Prostate gland (tissue), 2 donors: ENCODE results near the gene FILIP1. TPM values are rescaled to one million over a fixed set of nuclear protein-coding genes. Genes with fewer than 3 reads are reported as not detected.

Experiments
- DNase-seq: peaks from one replicate; pipeline ENCODE4 v3.0.0-alpha.2; 2019; ENCODE audit warnings: low spot score
- H3K27ac ChIP-seq, 2 donors: fragments of 200-600 bp; sonication (generic); 2 replicates each; pipeline ENCODE4 v1.5.1; 2017 to 2019
- H3K27me3 ChIP-seq: fragments of 200-600 bp; sonication (generic); replicated peaks from 2 replicates; pipeline ENCODE4 v1.5.1; 2019; ENCODE audit not compliant: insufficient read depth
- H3K36me3 ChIP-seq, 2 donors: fragments of 200-600 bp; sonication (generic); 1 replicate in 1 of 2; 2 replicates in 1 of 2; pipeline versions ENCODE4 v1.5.1 to v1.8.1; 2017 to 2019
- H3K4me1 ChIP-seq: fragments of 200-600 bp; sonication (generic); replicated peaks from 2 replicates; pipeline ENCODE4 v1.5.1; 2019
- H3K4me3 ChIP-seq, 2 donors: fragments of 200-600 bp; sonication (generic); 2 replicates each; pipeline ENCODE4 v1.5.1; 2017 to 2019
- H3K9me3 ChIP-seq: fragments of 200-600 bp; sonication (generic); 2 replicates; pipeline ENCODE4 v1.5.1; 2017
- CTCF ChIP-seq, 4 experiments: fragments of 200-600 bp in 2 of 4; fragments of 450-650 bp in 2 of 4; sonication (generic) in 2 of 4; IDR thresholded peaks; 1 replicate in 3 of 4; 2 replicates in 1 of 4; pipeline ENCODE4 v1.5.1; 2016 to 2019; ENCODE audit warnings: antibody characterized with exemption in 4 of 4, mild to moderate bottlenecking in 2 of 4, moderate library complexity in 2 of 4
- POLR2A ChIP-seq: fragments of 450-650 bp; IDR thresholded peaks from one replicate; pipeline ENCODE4 v1.6.1; 2016; ENCODE audit warnings: antibody characterized with exemption, mild to moderate bottlenecking
- POLR2AphosphoS5 ChIP-seq: sonication (generic); formaldehyde crosslinking; IDR thresholded peaks from one replicate; pipeline ENCODE4 v1.6.1; 2017; ENCODE audit warnings: antibody characterized with exemption
- WGBS: methylation state at CpG from one replicate; pipeline ENCODE4 v1.1.5; 2018; 5-methylcytosine and 5-hydroxymethylcytosine counted together
- intact Hi-C: fragments of 100-400 bp; cut with DNase I; formaldehyde crosslinking; loops from one replicate; pipeline ENCODE4 v1.14.2; 2022
- total RNA-seq, 2 donors: library from RNA; depleted of rRNA; stranded (reverse); fragments of >200 nt; gene quantifications; one replicate each; pipeline ENCODE4 v1.1.0, GENCODE V29; 2016

FILIP1 gene
- total RNA-seq, 2 donors from 2014 or later = 2.1 to 3.3 TPM

DNA sequence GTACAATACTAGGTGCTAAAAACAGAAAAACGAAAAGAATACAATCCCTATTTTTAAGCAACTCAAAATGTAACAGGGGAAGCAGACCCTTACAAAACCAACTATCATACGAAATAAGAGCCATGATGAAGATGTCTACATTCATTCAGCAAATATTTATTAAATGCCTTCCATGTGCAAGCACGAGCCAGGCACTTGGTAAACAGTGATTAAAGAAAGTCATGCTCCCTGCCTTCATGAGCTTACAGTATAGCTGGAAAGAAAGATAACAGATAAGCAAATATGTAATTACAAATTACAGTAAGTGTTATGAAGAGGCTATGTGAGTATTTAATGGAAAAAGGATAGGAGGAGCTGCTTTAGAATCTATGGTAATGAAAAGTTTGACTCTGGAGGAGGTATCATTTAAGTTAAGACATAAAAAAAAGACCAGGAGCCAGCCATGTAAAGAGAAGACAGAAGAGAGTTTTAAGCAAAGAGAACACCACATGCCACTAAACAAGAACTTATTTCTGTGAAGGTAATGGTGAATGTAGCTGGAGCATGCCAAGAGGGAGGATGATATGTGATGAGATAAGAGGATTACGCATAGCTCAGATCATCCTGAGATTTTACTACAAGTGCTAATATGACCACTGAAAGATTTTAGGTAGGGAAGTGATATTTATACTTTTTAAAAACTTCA is 230.7 kb downstream of the FILIP1 start:
- TF ChIP-seq CTCF (IDR thresholded peaks at IDR 0.05) (no peak), POLR2AphosphoS5 (no peak), POLR2A (no peak)
- H3K4me1 ChIP-seq = no peaks in the 10 kb centered on the region
- no peak for DNase-seq
- H3K27me3 ChIP-seq = no peaks in the 10 kb centered on the region
- H3K9me3 ChIP-seq = no peaks in the 10 kb centered on the region
- intact Hi-C loops = no loop called here
- H3K4me3 ChIP-seq = no peak overlapping the region
- no peaks in the 10 kb centered on the region for H3K36me3 ChIP-seq
- 77% methylated on average over 4 of the region's 4 CpGs for WGBS
- no peak overlapping the region for H3K27ac ChIP-seq

DNA sequence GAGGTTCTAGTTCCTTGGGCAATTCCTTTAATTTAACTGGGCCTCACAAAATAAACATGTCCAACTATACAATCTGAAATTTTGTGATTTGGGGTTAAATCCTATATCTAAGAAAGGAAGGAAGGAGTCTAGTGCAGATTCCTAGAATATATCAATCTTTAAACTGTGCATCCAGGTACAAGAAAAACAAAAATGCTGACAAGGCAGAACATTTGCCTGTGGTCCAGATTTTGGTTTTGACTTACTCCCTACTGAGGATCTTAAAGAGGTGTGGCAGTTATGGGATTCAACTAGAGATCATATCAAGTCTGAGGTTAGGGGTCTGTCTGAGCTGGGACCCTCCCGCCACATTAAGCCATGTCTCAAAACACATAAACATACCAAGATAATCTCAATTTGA is 232.3 kb downstream of the FILIP1 start:
- TF ChIP-seq CTCF (IDR thresholded peaks at IDR 0.05) (no peak), POLR2AphosphoS5 (no peak), POLR2A (no peak)
- no peak overlapping the region for H3K4me3 ChIP-seq
- no peaks in the 10 kb centered on the region for H3K27me3 ChIP-seq
- H3K9me3 ChIP-seq = no peaks in the 10 kb centered on the region
- intact Hi-C loops = no loop called here
- whole genome bisulfite sequencing = 100% methylated on average over 1 of the region's 1 CpG
- H3K36me3 ChIP-seq = no peaks in the 10 kb centered on the region
- no peak overlapping the region for H3K27ac ChIP-seq
- no peaks in the 10 kb centered on the region for H3K4me1 ChIP-seq
- no peak for DNase-seq

GRCh38 chr6:75257343-75258087 is 236.1 kb downstream of the FILIP1 start:
- DNase-seq = no peak
- 97% methylated on average over 1 of the region's 1 CpG for WGBS
- no peaks in the 10 kb centered on the region for H3K27me3 ChIP-seq
- intact Hi-C loops = no loop called here
- no peaks in the 10 kb centered on the region for H3K36me3 ChIP-seq
- TF ChIP-seq CTCF (IDR thresholded peaks at IDR 0.05) = no peak
- TF ChIP-seq POLR2A = no peak
- no peak for TF ChIP-seq POLR2AphosphoS5
- H3K4me1 ChIP-seq = no peaks in the 10 kb centered on the region
- H3K4me3 ChIP-seq = no peak overlapping the region
- no peaks in the 10 kb centered on the region for H3K9me3 ChIP-seq
- no peak overlapping the region for H3K27ac ChIP-seq

GRCh38 chr6:75250552-75250951 is 243.0 kb downstream of the FILIP1 start:
- Histone ChIP-seq H3K36me3 (no peaks in the 10 kb centered on the region), H3K27me3 (no peaks in the 10 kb centered on the region), H3K4me1 (no peaks in the 10 kb centered on the region), H3K4me3 (no peak overlapping the region), H3K9me3 (no peaks in the 10 kb centered on the region), H3K27ac (no peak overlapping the region)
- no peak for DNase-seq
- TF ChIP-seq POLR2AphosphoS5 (no peak), POLR2A (no peak), CTCF (IDR thresholded peaks at IDR 0.05) (no peak)
- intact Hi-C loops = no loop called here
- 79% methylated on average over 2 of the region's 2 CpGs for WGBS

- TF ChIP-seq POLR2AphosphoS5 = no peak
- no peak for TF ChIP-seq POLR2A
- no peak for TF ChIP-seq CTCF (IDR thresholded peaks at IDR 0.05)
- intact Hi-C loops = no loop called here
- Histone ChIP-seq H3K4me3 (no peak overlapping the region), H3K4me1 (no peaks in the 10 kb centered on the region), H3K9me3 (no peaks in the 10 kb centered on the region), H3K36me3 (no peaks in the 10 kb centered on the region), H3K27me3 (no peaks in the 10 kb centered on the region), H3K27ac (no peak overlapping the region)
- no peak for DNase-seq
Observed at GRCh38 chr6:75249837-75250236, 243.8 kb downstream of the FILIP1 start.
